Mesenchymal stem cell (in vitro differentiated cells and primary cell): ENCODE measurements around the gene QKI.

Experiments used
- DNase-seq: peaks from one replicate; pipeline ENCODE4 v3.0.0-alpha.2; 2013
- H2AFZ ChIP-seq: one replicate; pipeline ENCODE4 v1.6.1; 2013; ENCODE audit warnings: low read depth, mild to moderate bottlenecking, control low read depth, inconsistent platforms, low read length, moderate library complexity
- H2AK5ac ChIP-seq: 2 replicates; pipeline ENCODE4 v1.6.1; 2013; ENCODE audit warnings: low read length, moderate library complexity, mild to moderate bottlenecking, inconsistent platforms; ENCODE audit not compliant: severe bottlenecking
- H2BK120ac ChIP-seq: one replicate; pipeline ENCODE4 v1.6.1; 2013; ENCODE audit warnings: low read depth, mild to moderate bottlenecking, inconsistent platforms, low read length, moderate library complexity
- H2BK12ac ChIP-seq, 2 experiments: one replicate each; pipeline ENCODE4 v1.6.1; 2013; ENCODE audit warnings: inconsistent platforms in 2 of 2, low read length in 2 of 2, mild to moderate bottlenecking in 2 of 2, moderate library complexity in 2 of 2, control low read depth in 1 of 2
- H2BK15ac ChIP-seq: one replicate; pipeline ENCODE4 v1.6.1; 2013; ENCODE audit warnings: mild to moderate bottlenecking, low read depth, inconsistent platforms; ENCODE audit not compliant: poor library complexity, severe bottlenecking
- H2BK5ac ChIP-seq: 2 replicates; pipeline ENCODE4 v1.6.1; 2013; ENCODE audit warnings: low read depth, mild to moderate bottlenecking, low read length, control low read depth, inconsistent platforms; ENCODE audit not compliant: poor library complexity, severe bottlenecking
- H3K14ac ChIP-seq, 2 experiments: one replicate each; pipeline ENCODE4 v1.6.1; 2013; ENCODE audit warnings: inconsistent platforms in 2 of 2, low read length in 2 of 2, control low read depth in 1 of 2, mild to moderate bottlenecking in 1 of 2, moderate library complexity in 1 of 2
- H3K18ac ChIP-seq, 2 experiments: one replicate each; pipeline ENCODE4 v1.6.1; 2013; ENCODE audit warnings: inconsistent platforms in 2 of 2, low read length in 2 of 2, control low read depth in 1 of 2, low read depth in 1 of 2, mild to moderate bottlenecking in 1 of 2
- H3K23ac ChIP-seq, 2 experiments: one replicate each; pipeline ENCODE4 v1.6.1; 2013; ENCODE audit warnings: inconsistent platforms in 2 of 2, low read length in 2 of 2, mild to moderate bottlenecking in 2 of 2, moderate library complexity in 2 of 2, control low read depth in 1 of 2
- H3K27ac ChIP-seq: 2 replicates; pipeline ENCODE4 v1.5.1; 2013; ENCODE audit warnings: mild to moderate bottlenecking, moderate library complexity, low read length, control low read depth, inconsistent platforms; ENCODE audit not compliant: poor library complexity, severe bottlenecking
- H3K27me3 ChIP-seq, 2 experiments: 2 replicates each; pipeline versions ENCODE4 v1.6.1 to v1.7.0; 2013; ENCODE audit warnings: low read length in 2 of 2, mild to moderate bottlenecking in 2 of 2, moderate library complexity in 2 of 2, control low read depth in 1 of 2, inconsistent platforms in 1 of 2; ENCODE audit not compliant: control insufficient read depth in 1 of 2, insufficient read depth in 1 of 2
- H3K36me3 ChIP-seq, 2 experiments: 2 replicates each; pipeline versions ENCODE4 v1.6.1 to v1.7.0; 2013; ENCODE audit warnings: low read length in 2 of 2, control low read depth in 1 of 2, inconsistent platforms in 1 of 2, low read depth in 1 of 2, mild to moderate bottlenecking in 1 of 2; ENCODE audit not compliant: insufficient read depth in 2 of 2, control insufficient read depth in 1 of 2
- H3K4ac ChIP-seq, 2 experiments: one replicate each; pipeline ENCODE4 v1.6.1; 2013; ENCODE audit warnings: inconsistent platforms in 2 of 2, low read length in 2 of 2, mild to moderate bottlenecking in 2 of 2, moderate library complexity in 2 of 2, control low read depth in 1 of 2, low read depth in 1 of 2
- H3K4me1 ChIP-seq: 2 replicates; pipeline ENCODE4 v1.6.1; 2013; ENCODE audit warnings: low read depth, low read length, control low read depth; ENCODE audit not compliant: control insufficient read depth, insufficient read depth
- H3K4me2 ChIP-seq: 2 replicates; pipeline ENCODE4 v1.6.1; 2013; ENCODE audit warnings: low read length, mild to moderate bottlenecking, inconsistent platforms; ENCODE audit not compliant: poor library complexity, severe bottlenecking
- H3K4me3 ChIP-seq, 2 experiments: 2 replicates each; pipeline versions ENCODE4 v1.5.1 to v1.7.0; 2013; ENCODE audit warnings: low read length in 2 of 2, mild to moderate bottlenecking in 2 of 2, control low read depth in 1 of 2, low read depth in 1 of 2; ENCODE audit not compliant: insufficient read depth in 1 of 2
- H3K79me1 ChIP-seq: replicated peaks from 2 replicates; pipeline ENCODE4 v1.6.1; 2013; ENCODE audit warnings: mild to moderate bottlenecking, control low read depth, low read length, inconsistent platforms; ENCODE audit not compliant: poor library complexity, severe bottlenecking
- H3K9ac ChIP-seq: 2 replicates; pipeline ENCODE4 v1.7.0; 2013; ENCODE audit warnings: mild to moderate bottlenecking, low read length, moderate library complexity
- H3K9me3 ChIP-seq: 2 replicates; pipeline ENCODE4 v1.7.0; 2013; ENCODE audit warnings: mild to moderate bottlenecking, low read length; ENCODE audit not compliant: control insufficient read depth
- H4K8ac ChIP-seq: one replicate; pipeline ENCODE4 v1.6.1; 2013; ENCODE audit warnings: inconsistent platforms, mild to moderate bottlenecking, low read length, moderate library complexity
- H4K91ac ChIP-seq: one replicate; pipeline ENCODE4 v1.6.1; 2013; ENCODE audit warnings: mild to moderate bottlenecking, low read length, inconsistent platforms
- WGBS: methylation state at CpG from one replicate; pipeline ENCODE4 v1.1.7; 2013; ENCODE audit warnings: mixed read lengths; 5-methylcytosine and 5-hydroxymethylcytosine counted together

QKI gene

DNA sequence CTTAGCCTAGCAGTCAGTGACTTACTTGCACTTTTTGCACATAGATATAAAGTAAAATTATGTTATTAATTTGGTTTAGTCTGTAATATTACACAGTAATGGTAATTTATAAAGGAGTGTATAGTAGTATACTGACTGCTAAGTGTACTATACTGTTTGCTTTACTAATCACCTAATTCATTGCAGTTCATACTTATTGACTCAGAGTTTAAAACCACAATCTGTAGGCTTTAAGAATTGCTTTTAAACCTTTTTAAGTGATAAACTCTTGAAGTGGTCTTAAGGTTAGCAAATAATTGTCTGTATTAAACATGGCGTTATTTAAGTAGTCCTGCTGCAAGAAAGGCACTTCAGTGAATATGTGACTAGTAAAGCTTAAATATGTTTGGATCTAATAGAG is 151.5 kb downstream of the QKI start:
- no peak overlapping the region for H2BK12ac ChIP-seq
- H3K4me1 ChIP-seq = peaks cover 2% of the 10 kb centered on the region
- H4K91ac ChIP-seq = no peak overlapping the region
- no peak overlapping the region for H2AFZ ChIP-seq
- no peak overlapping the region for H2BK5ac ChIP-seq
- no peak overlapping the region for H3K4me2 ChIP-seq
- no peak overlapping the region for H2AK5ac ChIP-seq
- no peak overlapping the region for H3K9ac ChIP-seq
- DNase-seq = no peak
- H4K8ac ChIP-seq = no peak overlapping the region
- no peak overlapping the region for H3K27ac ChIP-seq
- H2BK15ac ChIP-seq = no peak overlapping the region
- H3K4me3 ChIP-seq = no peak overlapping the region
- 95% methylated on average over 1 of the region's 1 CpG for WGBS
- no peaks in the 10 kb centered on the region for H3K27me3 ChIP-seq
- H3K36me3 ChIP-seq = peaks cover 6 to 81% of the 10 kb centered on the region in 2 experiments
- H3K18ac ChIP-seq = no peak overlapping the region
- H3K14ac ChIP-seq = no peak overlapping the region
- H3K9me3 ChIP-seq = no peaks in the 10 kb centered on the region
- no peak overlapping the region for H3K23ac ChIP-seq
- no peak overlapping the region for H2BK120ac ChIP-seq
- H3K4ac ChIP-seq = no peak overlapping the region
- H3K79me1 ChIP-seq = peaks cover 15% of the 10 kb centered on the region

DNA sequence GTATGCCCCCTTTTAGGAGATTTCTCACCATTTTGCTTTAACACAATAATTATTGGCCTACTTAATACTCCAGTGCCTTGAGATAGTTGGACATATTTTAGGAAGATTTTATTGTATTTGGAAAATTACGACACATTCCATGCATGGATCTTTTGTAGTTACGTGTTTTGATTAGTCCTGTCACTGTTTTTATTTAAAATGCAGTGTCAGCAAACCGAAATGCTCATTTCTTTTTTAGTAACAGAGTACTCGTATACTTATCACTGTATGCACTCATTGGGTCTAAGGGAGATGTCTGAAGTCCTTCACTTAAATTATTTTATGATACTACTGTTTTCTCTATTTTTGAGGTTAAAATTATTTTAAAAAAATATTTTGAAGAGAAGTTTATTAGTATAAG is 153.8 kb downstream of the QKI start:
- no peak overlapping the region for H2AFZ ChIP-seq
- no peak overlapping the region for H3K4ac ChIP-seq
- no peak overlapping the region for H3K4me2 ChIP-seq
- H3K18ac ChIP-seq = no peak overlapping the region
- H3K4me3 ChIP-seq = no peak overlapping the region
- H3K9me3 ChIP-seq = no peaks in the 10 kb centered on the region
- no peaks in the 10 kb centered on the region for H3K27me3 ChIP-seq
- no peak for DNase-seq
- H2AK5ac ChIP-seq = no peak overlapping the region
- H3K36me3 ChIP-seq = peaks cover 5 to 85% of the 10 kb centered on the region in 2 experiments
- H3K4me1 ChIP-seq = peaks cover 3% of the 10 kb centered on the region
- H2BK5ac ChIP-seq = no peak overlapping the region
- H2BK15ac ChIP-seq = no peak overlapping the region
- H3K23ac ChIP-seq = no peak overlapping the region
- H3K79me1 ChIP-seq = peaks cover 12% of the 10 kb centered on the region
- 100% methylated on average over 3 of the region's 4 CpGs for WGBS
- H3K27ac ChIP-seq = no peak overlapping the region
- H2BK12ac ChIP-seq = no peak overlapping the region
- H4K8ac ChIP-seq = no peak overlapping the region
- no peak overlapping the region for H2BK120ac ChIP-seq
- no peak overlapping the region for H4K91ac ChIP-seq
- H3K9ac ChIP-seq = no peak overlapping the region
- H3K14ac ChIP-seq = no peak overlapping the region

DNA sequence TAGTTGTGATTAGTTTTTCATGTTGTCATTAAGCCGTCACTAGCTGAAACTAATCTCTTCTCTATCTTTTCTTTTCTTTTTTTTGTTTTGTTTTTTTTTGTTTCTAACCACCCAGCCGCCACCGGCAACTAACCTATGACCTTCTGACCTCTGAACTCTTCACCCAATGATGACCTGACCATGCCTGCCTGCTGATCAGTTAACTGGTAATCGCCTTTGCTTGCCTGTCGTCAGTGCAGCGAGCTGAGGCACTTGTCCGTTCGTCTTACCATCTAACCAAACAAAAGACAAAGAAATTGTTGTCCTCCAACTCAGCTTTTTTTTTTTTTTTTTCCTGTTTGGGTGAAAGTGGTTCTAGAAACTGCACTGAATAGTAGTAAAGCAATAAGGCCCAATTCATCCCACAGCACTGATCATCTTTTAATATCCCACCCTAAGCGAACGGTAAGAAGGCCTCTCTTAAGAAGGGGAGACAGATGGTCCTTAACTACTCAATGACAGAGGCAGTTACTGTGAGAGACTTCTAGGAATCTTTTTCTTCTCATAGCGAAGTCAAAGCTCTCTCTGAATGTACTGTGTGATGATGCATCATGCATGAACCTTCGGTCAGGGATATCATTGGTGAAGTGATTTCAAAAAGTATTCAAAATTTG is 156.2 kb downstream of the QKI start:
- H3K23ac ChIP-seq = no peak overlapping the region
- peaks cover 3 to 85% of the 10 kb centered on the region in 2 experiments for H3K36me3 ChIP-seq
- H4K8ac ChIP-seq = no peak overlapping the region
- H3K79me1 ChIP-seq = peaks cover 9% of the 10 kb centered on the region
- no peak overlapping the region for H2BK12ac ChIP-seq
- no peak overlapping the region for H3K14ac ChIP-seq
- no peak overlapping the region for H3K27ac ChIP-seq
- no peak overlapping the region for H2AK5ac ChIP-seq
- H3K18ac ChIP-seq = no peak overlapping the region
- no peak overlapping the region for H3K4ac ChIP-seq
- no peak for DNase-seq
- no peak overlapping the region for H2BK120ac ChIP-seq
- no peak overlapping the region for H3K4me2 ChIP-seq
- no peak overlapping the region for H2BK5ac ChIP-seq
- H3K9me3 ChIP-seq = no peaks in the 10 kb centered on the region
- no peak overlapping the region for H3K9ac ChIP-seq
- WGBS = 93% methylated on average over 9 of the region's 12 CpGs
- no peak overlapping the region for H2BK15ac ChIP-seq
- H3K4me1 ChIP-seq = peaks cover 1% of the 10 kb centered on the region
- H2AFZ ChIP-seq = no peak overlapping the region
- no peaks in the 10 kb centered on the region for H3K27me3 ChIP-seq
- H3K4me3 ChIP-seq = no peak overlapping the region
- H4K91ac ChIP-seq = no peak overlapping the region

GRCh38 chr6:163571730-163572129 is 157.2 kb downstream of the QKI start:
- no peak overlapping the region for H2BK5ac ChIP-seq
- H2AFZ ChIP-seq = no peak overlapping the region
- no peak for DNase-seq
- H3K27me3 ChIP-seq = no peaks in the 10 kb centered on the region
- H3K9me3 ChIP-seq = no peaks in the 10 kb centered on the region
- H3K9ac ChIP-seq = no peak overlapping the region
- H2BK15ac ChIP-seq = no peak overlapping the region
- H2BK120ac ChIP-seq = no peak overlapping the region
- H3K14ac ChIP-seq = no peak overlapping the region
- no peak overlapping the region for H2BK12ac ChIP-seq
- peaks cover 3% of the 10 kb centered on the region for H3K4me1 ChIP-seq
- no peak overlapping the region for H2AK5ac ChIP-seq
- no peak overlapping the region for H4K91ac ChIP-seq
- H3K18ac ChIP-seq = no peak overlapping the region
- no peak overlapping the region for H3K4me2 ChIP-seq
- 100% methylated on average over 2 of the region's 2 CpGs for WGBS
- H3K36me3 ChIP-seq = peaks cover 3 to 82% of the 10 kb centered on the region in 2 experiments
- no peak overlapping the region for H4K8ac ChIP-seq
- peaks cover 5% of the 10 kb centered on the region for H3K79me1 ChIP-seq
- H3K23ac ChIP-seq = no peak overlapping the region
- H3K27ac ChIP-seq = no peak overlapping the region
- no peak overlapping the region for H3K4ac ChIP-seq
- no peak overlapping the region for H3K4me3 ChIP-seq
